SK-N-SH treated with all-trans-retinoic acid at 6 μM for 48 hours (cell line): ENCODE results near the gene SEMA3D.
A peak's percentile ranks its signal among the peaks of the same experiment; 100 is the strongest.

ENCODE experiments used
- ATAC-seq: fragments of 200-7000 bp; cut with Tn5 transposase; 3 replicates; pipeline ENCODE4 v1.9.1; 2020; ENCODE audit warnings: mild to moderate bottlenecking, moderate library complexity
- ARNTL ChIP-seq: fragments of 450-650 bp; formaldehyde crosslinking; IDR thresholded peaks from 2 replicates; pipeline ENCODE4 v1.5.0; 2020; ENCODE audit warnings: low read depth, mild to moderate bottlenecking, moderate library complexity, borderline replicate concordance
- ESRRG ChIP-seq: fragments of 250-450 bp; sonication (Bioruptor Pico); IDR thresholded peaks from 2 replicates; pipeline ENCODE4 v1.6.1; 2021; ENCODE audit warnings: mild to moderate bottlenecking
- GLIS3 ChIP-seq: fragments of 250-450 bp; sonication (Bioruptor Pico); IDR thresholded peaks from 2 replicates; pipeline ENCODE4 v1.5.0; 2020; ENCODE audit warnings: mild to moderate bottlenecking, moderate library complexity
- ISL1 ChIP-seq: fragments of 250-450 bp; sonication (Bioruptor Pico); IDR thresholded peaks from 2 replicates; pipeline ENCODE4 v2.1.2; 2022; ENCODE audit warnings: mild to moderate bottlenecking, moderate library complexity
- PATZ1 ChIP-seq: fragments of 250-450 bp; sonication (Bioruptor Pico); IDR thresholded peaks from 2 replicates; pipeline ENCODE4 v1.8.0; 2020; ENCODE audit warnings: mild to moderate bottlenecking, moderate library complexity, borderline replicate concordance
- PPARA ChIP-seq: fragments of 250-450 bp; sonication (Bioruptor Pico); IDR thresholded peaks from 2 replicates; pipeline ENCODE4 v1.5.0; 2020; ENCODE audit warnings: mild to moderate bottlenecking, borderline replicate concordance
- RARB ChIP-seq: fragments of 250-450 bp; sonication (Bioruptor Pico); IDR thresholded peaks from 2 replicates; pipeline ENCODE4 v1.8.0; 2021; ENCODE audit warnings: mild to moderate bottlenecking, moderate library complexity
- TCF4 ChIP-seq: fragments of 250-450 bp; sonication (Bioruptor Pico); IDR thresholded peaks from 2 replicates; pipeline ENCODE4 v1.8.0; 2021; ENCODE audit warnings: mild to moderate bottlenecking, moderate library complexity, borderline replicate concordance
- TOX ChIP-seq: fragments of 250-450 bp; sonication (Bioruptor Pico); IDR thresholded peaks from 2 replicates; pipeline ENCODE4 v1.8.0; 2021; ENCODE audit warnings: mild to moderate bottlenecking, moderate library complexity, borderline replicate concordance
- ZFP3 ChIP-seq: fragments of 250-450 bp; sonication (Bioruptor Pico); IDR thresholded peaks from 2 replicates; pipeline ENCODE4 v1.5.0; 2020; ENCODE audit warnings: mild to moderate bottlenecking, moderate library complexity
- ZFP30 ChIP-seq: fragments of 450-650 bp; formaldehyde crosslinking; IDR thresholded peaks from 2 replicates; pipeline ENCODE4 v1.5.0; 2022; ENCODE audit warnings: mild to moderate bottlenecking, moderate library complexity
- ZNF565 ChIP-seq: fragments of 450-650 bp; formaldehyde crosslinking; conservative IDR thresholded peaks from 2 replicates; pipeline ENCODE4 v1.5.0; 2020; ENCODE audit warnings: low read depth, mild to moderate bottlenecking, moderate library complexity
- ZNF8 ChIP-seq: fragments of 450-650 bp; formaldehyde crosslinking; IDR thresholded peaks from 2 replicates; pipeline ENCODE4 v1.5.0; 2020; ENCODE audit warnings: mild to moderate bottlenecking, moderate library complexity
- TF ChIP-seq, protein P1 (sequence below): fragments of 250-450 bp; sonication (Bioruptor Pico); IDR thresholded peaks from 2 replicates; pipeline ENCODE4 v1.5.1; 2021; ENCODE audit warnings: mild to moderate bottlenecking, moderate library complexity
- TF ChIP-seq, protein P2 (sequence below): fragments of 250-450 bp; sonication (Bioruptor Pico); IDR thresholded peaks from 2 replicates; pipeline ENCODE4 v1.5.0; 2020; ENCODE audit warnings: mild to moderate bottlenecking, moderate library complexity
- TF ChIP-seq, protein P3 (sequence below): fragments of 250-450 bp; sonication (Bioruptor Pico); IDR thresholded peaks from 2 replicates; pipeline ENCODE4 v1.5.1; 2020; ENCODE audit warnings: low read depth, mild to moderate bottlenecking, moderate library complexity
- TF ChIP-seq, protein P4 (sequence below): fragments of 250-450 bp; sonication (Bioruptor Pico); IDR thresholded peaks from 2 replicates; pipeline ENCODE4 v1.8.0; 2021; ENCODE audit warnings: low read depth, mild to moderate bottlenecking, moderate library complexity, borderline replicate concordance

Gene SEMA3D

GRCh38 chr7:85224171-85224570, 37.3 kb upstream of the SEMA3D start:
- TF ChIP-seq ARNTL (no peak), ISL1 (CRISPR knock-in tag) (peak; percentile 56; the same call in 1 of the 2 replicates)
- ATAC-seq: 0 out of 3 replicates have a peak, but pooled peaks have one; percentile 41

GRCh38 chr7:85222522-85222921, 35.7 kb upstream of the SEMA3D start:
- peak; percentile 35; the same call in 1 of the 3 replicates for ATAC-seq
- TF ChIP-seq GLIS3 (CRISPR knock-in tag) (no peak), TOX (CRISPR knock-in tag) (no peak), ESRRG (CRISPR knock-in tag) (no peak)
- TF ChIP-seq, protein P1, sequence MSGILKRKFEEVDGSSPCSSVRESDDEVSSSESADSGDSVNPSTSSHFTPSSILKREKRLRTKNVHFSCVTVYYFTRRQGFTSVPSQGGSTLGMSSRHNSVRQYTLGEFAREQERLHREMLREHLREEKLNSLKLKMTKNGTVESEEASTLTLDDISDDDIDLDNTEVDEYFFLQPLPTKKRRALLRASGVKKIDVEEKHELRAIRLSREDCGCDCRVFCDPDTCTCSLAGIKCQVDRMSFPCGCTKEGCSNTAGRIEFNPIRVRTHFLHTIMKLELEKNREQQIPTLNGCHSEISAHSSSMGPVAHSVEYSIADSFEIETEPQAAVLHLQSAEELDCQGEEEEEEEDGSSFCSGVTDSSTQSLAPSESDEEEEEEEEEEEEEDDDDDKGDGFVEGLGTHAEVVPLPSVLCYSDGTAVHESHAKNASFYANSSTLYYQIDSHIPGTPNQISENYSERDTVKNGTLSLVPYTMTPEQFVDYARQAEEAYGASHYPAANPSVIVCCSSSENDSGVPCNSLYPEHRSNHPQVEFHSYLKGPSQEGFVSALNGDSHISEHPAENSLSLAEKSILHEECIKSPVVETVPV (CRISPR knock-in tag): no peak

GRCh38 chr7:85221796-85222195, 34.9 kb upstream of the SEMA3D start:
- no peak for ATAC-seq
- TF ChIP-seq ZNF8 (no peak), ISL1 (CRISPR knock-in tag) (no peak)
- TF ChIP-seq, all 23 proteins: peak for 0

DNA sequence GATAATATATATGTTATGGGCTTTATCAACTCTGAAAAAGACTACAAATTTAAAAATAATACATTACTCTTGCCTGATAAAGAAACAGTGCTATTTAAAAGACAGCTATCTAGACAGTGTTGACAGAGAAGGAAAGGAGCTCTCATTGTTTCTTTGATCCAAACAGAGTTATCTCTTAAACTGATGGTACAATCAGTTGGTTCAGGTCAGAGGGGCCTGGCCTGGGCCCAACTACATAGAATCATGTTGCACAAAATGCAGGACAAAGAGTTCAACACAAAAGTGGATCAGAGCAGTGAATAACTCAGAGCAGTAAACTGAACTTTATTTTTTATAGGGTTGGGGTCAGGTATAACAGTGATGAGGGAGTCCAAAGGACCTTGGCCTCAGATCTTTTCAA, 33.8 kb upstream of the SEMA3D start:
- no peak for ATAC-seq

More for the DNA sequence above, 33.8 kb upstream of the SEMA3D start:
- TF ChIP-seq TOX (CRISPR knock-in tag) (no peak), ARNTL (no peak), ESRRG (CRISPR knock-in tag) (no peak), ZFP3 (CRISPR knock-in tag) (no peak), PATZ1 (no peak), TCF4 (CRISPR knock-in tag) (no peak), PPARA (no peak), ZFP30 (CRISPR knock-in tag) (no peak), RARB (CRISPR knock-in tag) (no peak), ISL1 (CRISPR knock-in tag) (no peak), ZNF565 (CRISPR knock-in tag) (no peak)
- TF ChIP-seq, protein P1 (CRISPR knock-in tag): no peak
- TF ChIP-seq, protein P2, sequence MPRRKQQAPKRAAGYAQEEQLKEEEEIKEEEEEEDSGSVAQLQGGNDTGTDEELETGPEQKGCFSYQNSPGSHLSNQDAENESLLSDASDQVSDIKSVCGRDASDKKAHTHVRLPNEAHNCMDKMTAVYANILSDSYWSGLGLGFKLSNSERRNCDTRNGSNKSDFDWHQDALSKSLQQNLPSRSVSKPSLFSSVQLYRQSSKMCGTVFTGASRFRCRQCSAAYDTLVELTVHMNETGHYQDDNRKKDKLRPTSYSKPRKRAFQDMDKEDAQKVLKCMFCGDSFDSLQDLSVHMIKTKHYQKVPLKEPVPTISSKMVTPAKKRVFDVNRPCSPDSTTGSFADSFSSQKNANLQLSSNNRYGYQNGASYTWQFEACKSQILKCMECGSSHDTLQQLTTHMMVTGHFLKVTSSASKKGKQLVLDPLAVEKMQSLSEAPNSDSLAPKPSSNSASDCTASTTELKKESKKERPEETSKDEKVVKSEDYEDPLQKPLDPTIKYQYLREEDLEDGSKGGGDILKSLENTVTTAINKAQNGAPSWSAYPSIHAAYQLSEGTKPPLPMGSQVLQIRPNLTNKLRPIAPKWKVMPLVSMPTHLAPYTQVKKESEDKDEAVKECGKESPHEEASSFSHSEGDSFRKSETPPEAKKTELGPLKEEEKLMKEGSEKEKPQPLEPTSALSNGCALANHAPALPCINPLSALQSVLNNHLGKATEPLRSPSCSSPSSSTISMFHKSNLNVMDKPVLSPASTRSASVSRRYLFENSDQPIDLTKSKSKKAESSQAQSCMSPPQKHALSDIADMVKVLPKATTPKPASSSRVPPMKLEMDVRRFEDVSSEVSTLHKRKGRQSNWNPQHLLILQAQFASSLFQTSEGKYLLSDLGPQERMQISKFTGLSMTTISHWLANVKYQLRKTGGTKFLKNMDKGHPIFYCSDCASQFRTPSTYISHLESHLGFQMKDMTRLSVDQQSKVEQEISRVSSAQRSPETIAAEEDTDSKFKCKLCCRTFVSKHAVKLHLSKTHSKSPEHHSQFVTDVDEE: no peak
- TF ChIP-seq, protein P3, sequence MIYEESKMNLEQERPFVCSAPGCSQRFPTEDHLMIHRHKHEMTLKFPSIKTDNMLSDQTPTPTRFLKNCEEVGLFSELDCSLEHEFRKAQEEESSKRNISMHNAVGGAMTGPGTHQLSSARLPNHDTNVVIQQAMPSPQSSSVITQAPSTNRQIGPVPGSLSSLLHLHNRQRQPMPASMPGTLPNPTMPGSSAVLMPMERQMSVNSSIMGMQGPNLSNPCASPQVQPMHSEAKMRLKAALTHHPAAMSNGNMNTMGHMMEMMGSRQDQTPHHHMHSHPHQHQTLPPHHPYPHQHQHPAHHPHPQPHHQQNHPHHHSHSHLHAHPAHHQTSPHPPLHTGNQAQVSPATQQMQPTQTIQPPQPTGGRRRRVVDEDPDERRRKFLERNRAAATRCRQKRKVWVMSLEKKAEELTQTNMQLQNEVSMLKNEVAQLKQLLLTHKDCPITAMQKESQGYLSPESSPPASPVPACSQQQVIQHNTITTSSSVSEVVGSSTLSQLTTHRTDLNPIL (CRISPR knock-in tag): no peak
- TF ChIP-seq, protein P4, sequence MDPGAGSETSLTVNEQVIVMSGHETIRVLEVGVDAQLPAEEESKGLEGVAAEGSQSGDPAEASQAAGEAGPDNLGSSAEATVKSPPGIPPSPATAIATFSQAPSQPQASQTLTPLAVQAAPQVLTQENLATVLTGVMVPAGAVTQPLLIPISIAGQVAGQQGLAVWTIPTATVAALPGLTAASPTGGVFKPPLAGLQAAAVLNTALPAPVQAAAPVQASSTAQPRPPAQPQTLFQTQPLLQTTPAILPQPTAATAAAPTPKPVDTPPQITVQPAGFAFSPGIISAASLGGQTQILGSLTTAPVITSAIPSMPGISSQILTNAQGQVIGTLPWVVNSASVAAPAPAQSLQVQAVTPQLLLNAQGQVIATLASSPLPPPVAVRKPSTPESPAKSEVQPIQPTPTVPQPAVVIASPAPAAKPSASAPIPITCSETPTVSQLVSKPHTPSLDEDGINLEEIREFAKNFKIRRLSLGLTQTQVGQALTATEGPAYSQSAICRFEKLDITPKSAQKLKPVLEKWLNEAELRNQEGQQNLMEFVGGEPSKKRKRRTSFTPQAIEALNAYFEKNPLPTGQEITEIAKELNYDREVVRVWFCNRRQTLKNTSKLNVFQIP: no peak
